Trophoblast cell (in vitro differentiated cells and primary cell): ENCODE results near the gene CERKL.

Experiments used
- DNase-seq, 2 donors: peaks; one replicate each; pipeline ENCODE4 v3.0.0-alpha.2; 2016
- H2AFZ ChIP-seq: 2 replicates; pipeline ENCODE4 v1.6.1; 2013; ENCODE audit warnings: low read length, moderate library complexity, mild to moderate bottlenecking; ENCODE audit not compliant: insufficient read depth, poor library complexity
- H2AK5ac ChIP-seq: 2 replicates; pipeline ENCODE4 v1.6.1; 2013; ENCODE audit warnings: mild to moderate bottlenecking, low read length
- H2BK120ac ChIP-seq: 2 replicates; pipeline ENCODE4 v1.6.1; 2013; ENCODE audit warnings: low read length, mild to moderate bottlenecking, moderate library complexity; ENCODE audit not compliant: insufficient read depth, poor library complexity
- H2BK12ac ChIP-seq: 2 replicates; pipeline ENCODE4 v1.6.1; 2013; ENCODE audit warnings: mild to moderate bottlenecking, low read length, moderate library complexity
- H2BK5ac ChIP-seq: 2 replicates; pipeline ENCODE4 v1.6.1; 2013; ENCODE audit warnings: low read length, low read depth, moderate library complexity, mild to moderate bottlenecking; ENCODE audit not compliant: poor library complexity
- H3K14ac ChIP-seq: 2 replicates; pipeline ENCODE4 v1.6.1; 2013; ENCODE audit warnings: mild to moderate bottlenecking, low read length
- H3K18ac ChIP-seq: 2 replicates; pipeline ENCODE4 v1.6.1; 2013; ENCODE audit warnings: mild to moderate bottlenecking, low read length
- H3K23ac ChIP-seq: 2 replicates; pipeline ENCODE4 v1.6.1; 2013; ENCODE audit warnings: low read length
- H3K27ac ChIP-seq: 2 replicates; pipeline ENCODE4 v1.5.1; 2013; ENCODE audit warnings: low read depth, mild to moderate bottlenecking, inconsistent platforms, low read length, moderate library complexity
- H3K27me3 ChIP-seq: 2 replicates; pipeline ENCODE4 v1.6.1; 2013; ENCODE audit warnings: inconsistent platforms, mild to moderate bottlenecking, low read length, moderate library complexity; ENCODE audit not compliant: insufficient read depth
- H3K36me3 ChIP-seq, 2 experiments: 1 replicate in 1 of 2; 2 replicates in 1 of 2; pipeline ENCODE4 v1.6.1; 2013; ENCODE audit warnings: low read length in 2 of 2, mild to moderate bottlenecking in 2 of 2, moderate library complexity in 1 of 2; ENCODE audit not compliant: insufficient read depth in 2 of 2, control insufficient read depth in 1 of 2
- H3K4ac ChIP-seq: 2 replicates; pipeline ENCODE4 v1.6.1; 2013; ENCODE audit warnings: low read depth, mild to moderate bottlenecking, low read length, moderate library complexity
- H3K4me1 ChIP-seq, 2 experiments: 1 replicate in 1 of 2; 2 replicates in 1 of 2; pipeline ENCODE4 v1.6.1; 2013; ENCODE audit warnings: low read length in 2 of 2, mild to moderate bottlenecking in 2 of 2, moderate library complexity in 1 of 2; ENCODE audit not compliant: insufficient read depth in 2 of 2, control insufficient read depth in 1 of 2
- H3K4me2 ChIP-seq: 2 replicates; pipeline ENCODE4 v1.6.1; 2013; ENCODE audit warnings: inconsistent platforms, mild to moderate bottlenecking, low read length, moderate library complexity
- H3K4me3 ChIP-seq: 2 replicates; pipeline ENCODE4 v1.5.1; 2013; ENCODE audit warnings: mild to moderate bottlenecking, low read depth, low read length, inconsistent platforms
- H3K79me1 ChIP-seq: one replicate; pipeline ENCODE4 v1.6.1; 2013; ENCODE audit warnings: low read length
- H3K79me2 ChIP-seq: 2 replicates; pipeline ENCODE4 v1.6.1; 2013; ENCODE audit warnings: low read length, mild to moderate bottlenecking; ENCODE audit not compliant: control insufficient read depth, insufficient read depth, poor library complexity
- H3K9ac ChIP-seq: 2 replicates; pipeline ENCODE4 v1.6.1; 2013; ENCODE audit warnings: mild to moderate bottlenecking, low read length
- H3K9me3 ChIP-seq: 2 replicates; pipeline ENCODE4 v1.6.1; 2013; ENCODE audit warnings: low read depth, mild to moderate bottlenecking, control low read depth, inconsistent platforms, low read length; ENCODE audit not compliant: insufficient read depth
- H4K12ac ChIP-seq: 2 replicates; pipeline ENCODE4 v1.6.1; 2013; ENCODE audit warnings: low read depth, mild to moderate bottlenecking, low read length, moderate library complexity
- H4K8ac ChIP-seq: 2 replicates; pipeline ENCODE4 v1.6.1; 2013; ENCODE audit warnings: low read depth, mild to moderate bottlenecking, low read length, moderate library complexity
- H4K91ac ChIP-seq: one replicate; pipeline ENCODE4 v1.6.1; 2013; ENCODE audit warnings: low read depth, mild to moderate bottlenecking, low read length, moderate library complexity
- WGBS: extraction: QIAGEN DNeasy Blood & Tissue Kit; methylation state at CpG from one replicate; pipeline ENCODE4 v1.1.7; 2013; ENCODE audit warnings: missing lambda C conversion rate; ENCODE audit not compliant: insufficient read length, insufficient coverage; ENCODE audit errors: extremely low coverage; 5-methylcytosine and 5-hydroxymethylcytosine counted together

Gene CERKL

DNA sequence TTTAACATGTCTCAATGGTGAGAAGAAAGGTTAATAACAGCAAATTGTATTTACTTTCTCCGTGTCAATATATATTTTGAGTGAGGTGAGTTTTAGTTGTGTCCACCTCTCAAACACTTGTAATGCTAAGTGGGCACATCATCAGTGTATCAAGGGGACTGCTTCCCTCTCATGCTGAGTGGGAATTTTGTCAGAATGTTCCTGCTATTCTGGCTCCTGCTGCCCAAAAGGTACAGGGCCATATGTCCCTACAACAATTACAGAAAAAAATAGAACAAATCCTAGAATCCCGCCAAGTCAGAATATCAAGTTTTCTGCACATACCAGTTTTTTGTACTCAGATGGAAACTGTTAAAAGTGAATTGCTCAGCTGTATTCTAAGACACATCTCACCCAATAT is 5.4 kb upstream of the CERKL start:
- no peak overlapping the region for H3K14ac ChIP-seq

DNA sequence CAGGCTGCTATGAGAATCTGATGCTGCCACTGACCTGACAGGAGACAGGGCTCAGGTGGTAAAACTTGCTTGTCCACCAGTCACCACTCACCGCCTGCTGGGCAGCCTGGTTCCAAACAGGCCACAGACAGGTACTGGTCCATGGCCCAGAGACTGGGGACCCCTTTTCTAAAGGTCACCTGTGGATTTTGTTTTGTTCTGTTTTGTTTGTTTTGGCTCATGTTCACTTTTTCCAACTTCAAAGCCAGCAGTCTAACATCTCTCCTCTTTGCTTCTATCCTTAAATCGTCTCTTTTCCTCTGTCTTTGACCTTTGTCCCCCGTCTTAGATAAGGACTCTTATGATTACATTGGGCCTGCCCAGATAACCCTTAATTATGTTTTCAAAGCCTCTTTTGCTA is 3.3 kb upstream of the CERKL start:
- Histone ChIP-seq H2AFZ (no peak overlapping the region), H4K8ac (no peak overlapping the region), H3K79me2 (no peaks in the 10 kb centered on the region), H3K4me2 (no peak overlapping the region), H3K9ac (no peak overlapping the region), H3K27me3 (peaks cover 2% of the 10 kb centered on the region), H3K4me1 (peaks cover 3 to 10% of the 10 kb centered on the region in 2 experiments), H2AK5ac (no peak overlapping the region), H3K79me1 (no peaks in the 10 kb centered on the region), H3K36me3 (no peaks in the 10 kb centered on the region), H3K4ac (no peak overlapping the region), H3K4me3 (no peak overlapping the region), H3K18ac (no peak overlapping the region), H3K27ac (no peak overlapping the region), H3K14ac (no peak overlapping the region), H4K91ac (no peak overlapping the region), H3K9me3 (no peaks in the 10 kb centered on the region), H4K12ac (no peak overlapping the region), H3K23ac (no peak overlapping the region), H2BK5ac (no peak overlapping the region), H2BK12ac (no peak overlapping the region), H2BK120ac (no peak overlapping the region)
- WGBS, result no CpG with 5 or more reads among the region's 3 CpGs
- DNase-seq, result no peak

More for the DNA sequence above, 5.4 kb upstream of the CERKL start:
- H3K18ac ChIP-seq, result no peak overlapping the region
- no peak overlapping the region for H2BK120ac ChIP-seq
- H3K4me2 ChIP-seq, result no peak overlapping the region
- H3K9me3 ChIP-seq, result no peaks in the 10 kb centered on the region
- H4K12ac ChIP-seq, result no peak overlapping the region
- no peak overlapping the region for H2BK5ac ChIP-seq
- no peak overlapping the region for H3K23ac ChIP-seq
- H3K27me3 ChIP-seq, result peaks cover 2% of the 10 kb centered on the region
- no peak overlapping the region for H4K91ac ChIP-seq
- no peak overlapping the region for H2AK5ac ChIP-seq
- H3K4me3 ChIP-seq, result no peak overlapping the region
- H3K79me1 ChIP-seq, result no peaks in the 10 kb centered on the region
- no peak overlapping the region for H2BK12ac ChIP-seq
- H3K4ac ChIP-seq, result no peak overlapping the region
- no peaks in the 10 kb centered on the region for H3K79me2 ChIP-seq
- no peak overlapping the region for H3K9ac ChIP-seq
- H3K27ac ChIP-seq, result no peak overlapping the region
- no peak overlapping the region for H4K8ac ChIP-seq
- peaks cover 0 to 4% of the 10 kb centered on the region in 2 experiments for H3K4me1 ChIP-seq
- DNase-seq, result no peak
- no CpG with 5 or more reads among the region's 2 CpGs for WGBS
- H2AFZ ChIP-seq, result no peak overlapping the region
- no peaks in the 10 kb centered on the region for H3K36me3 ChIP-seq

DNA sequence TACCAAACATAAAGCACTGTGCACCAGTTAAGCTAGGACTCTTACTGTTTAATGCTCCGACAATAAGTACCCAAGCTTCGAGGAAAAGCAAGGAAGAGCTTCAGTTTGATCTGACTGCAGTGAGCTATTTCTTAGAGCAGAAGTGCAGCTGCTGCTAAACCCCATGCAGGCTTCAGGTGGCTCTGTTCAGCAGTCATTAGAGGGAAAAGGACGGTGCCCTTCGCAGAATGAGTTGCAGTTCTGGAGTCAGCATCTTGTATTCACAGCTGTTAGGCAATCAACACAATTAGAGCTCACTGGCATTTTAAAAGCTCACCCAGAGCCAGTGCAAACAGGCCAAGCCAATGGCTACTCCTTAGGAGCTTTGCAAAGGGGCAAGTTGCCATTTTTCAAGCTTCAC is 1.5 kb upstream of the CERKL start:
- no peak overlapping the region for H3K23ac ChIP-seq
- no peak overlapping the region for H2AK5ac ChIP-seq
- H3K36me3 ChIP-seq, result no peaks in the 10 kb centered on the region
- H2BK120ac ChIP-seq, result no peak overlapping the region
- peaks cover 3 to 10% of the 10 kb centered on the region in 2 experiments for H3K4me1 ChIP-seq
- H4K8ac ChIP-seq, result no peak overlapping the region
- no peak overlapping the region for H3K9ac ChIP-seq
- no peak overlapping the region for H4K91ac ChIP-seq
- H3K27me3 ChIP-seq, result peaks cover 2% of the 10 kb centered on the region
- H4K12ac ChIP-seq, result no peak overlapping the region
- no CpG with 5 or more reads among the region's 4 CpGs for WGBS
- H3K18ac ChIP-seq, result no peak overlapping the region
- H3K14ac ChIP-seq, result no peak overlapping the region
- H3K4me3 ChIP-seq, result no peak overlapping the region
- H3K4me2 ChIP-seq, result no peak overlapping the region
- H3K9me3 ChIP-seq, result no peaks in the 10 kb centered on the region
- H2BK12ac ChIP-seq, result no peak overlapping the region
- H3K79me1 ChIP-seq, result no peaks in the 10 kb centered on the region
- H3K27ac ChIP-seq, result no peak overlapping the region
- DNase-seq, result no peak
- H2AFZ ChIP-seq, result no peak overlapping the region
- no peaks in the 10 kb centered on the region for H3K79me2 ChIP-seq
- no peak overlapping the region for H3K4ac ChIP-seq
- no peak overlapping the region for H2BK5ac ChIP-seq

DNA sequence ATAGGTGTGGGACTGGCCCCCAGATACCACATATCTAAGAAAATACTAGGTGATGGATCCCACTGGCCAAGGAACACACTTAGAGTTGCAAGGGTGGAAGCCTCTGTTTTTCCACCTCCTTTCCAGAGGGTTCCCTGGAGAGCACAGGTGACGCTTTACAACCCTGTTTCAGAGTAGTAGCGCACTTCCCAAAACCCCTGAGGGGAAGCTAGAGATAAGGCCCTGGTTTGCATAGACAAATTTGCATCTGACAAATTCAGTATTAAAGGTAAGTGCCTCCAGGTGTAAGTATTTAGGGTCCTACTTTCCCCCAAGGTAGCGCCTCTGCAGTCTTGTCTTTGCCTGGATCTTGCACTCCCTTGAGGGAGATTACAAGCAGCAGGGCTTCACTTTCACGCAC is 474 bp upstream of the CERKL start:
- H3K18ac ChIP-seq, result no peak overlapping the region
- peaks cover 2% of the 10 kb centered on the region for H3K27me3 ChIP-seq
- no peak overlapping the region for H2BK12ac ChIP-seq
- no peak overlapping the region for H4K91ac ChIP-seq
- no peak overlapping the region for H3K4ac ChIP-seq
- H3K79me2 ChIP-seq, result no peaks in the 10 kb centered on the region
- DNase-seq, result no peak
- no peaks in the 10 kb centered on the region for H3K79me1 ChIP-seq
- H3K14ac ChIP-seq, result no peak overlapping the region
- peak overlapping the region; percentile 67 for H3K4me2 ChIP-seq
- H2AFZ ChIP-seq, result no peak overlapping the region
- H3K27ac ChIP-seq, result no peak overlapping the region
- H3K4me1 ChIP-seq, result peaks cover 3 to 10% of the 10 kb centered on the region in 2 experiments
- H4K8ac ChIP-seq, result no peak overlapping the region
- H2BK120ac ChIP-seq, result no peak overlapping the region
- no peak overlapping the region for H3K4me3 ChIP-seq
- H3K23ac ChIP-seq, result no peak overlapping the region
- H4K12ac ChIP-seq, result no peak overlapping the region
- no peak overlapping the region for H2BK5ac ChIP-seq
- no peak overlapping the region for H2AK5ac ChIP-seq
- H3K9ac ChIP-seq, result no peak overlapping the region
- no CpG with 5 or more reads among the region's 4 CpGs for WGBS
- H3K36me3 ChIP-seq, result no peaks in the 10 kb centered on the region
- H3K9me3 ChIP-seq, result no peaks in the 10 kb centered on the region
